HG03108 (cell line): ENCODE measurements around the gene CEP85.
A peak's percentile ranks its signal among the peaks of the same experiment; 100 is the strongest.

Experiments used
- ATAC-seq: cut with Tn5 transposase; IDR thresholded peaks from one replicate; pipeline ENCODE4 v1.9.1; 2021; ENCODE audit warnings: moderate library complexity; ENCODE audit not compliant: unreplicated experiment

Gene CEP85, protein sequence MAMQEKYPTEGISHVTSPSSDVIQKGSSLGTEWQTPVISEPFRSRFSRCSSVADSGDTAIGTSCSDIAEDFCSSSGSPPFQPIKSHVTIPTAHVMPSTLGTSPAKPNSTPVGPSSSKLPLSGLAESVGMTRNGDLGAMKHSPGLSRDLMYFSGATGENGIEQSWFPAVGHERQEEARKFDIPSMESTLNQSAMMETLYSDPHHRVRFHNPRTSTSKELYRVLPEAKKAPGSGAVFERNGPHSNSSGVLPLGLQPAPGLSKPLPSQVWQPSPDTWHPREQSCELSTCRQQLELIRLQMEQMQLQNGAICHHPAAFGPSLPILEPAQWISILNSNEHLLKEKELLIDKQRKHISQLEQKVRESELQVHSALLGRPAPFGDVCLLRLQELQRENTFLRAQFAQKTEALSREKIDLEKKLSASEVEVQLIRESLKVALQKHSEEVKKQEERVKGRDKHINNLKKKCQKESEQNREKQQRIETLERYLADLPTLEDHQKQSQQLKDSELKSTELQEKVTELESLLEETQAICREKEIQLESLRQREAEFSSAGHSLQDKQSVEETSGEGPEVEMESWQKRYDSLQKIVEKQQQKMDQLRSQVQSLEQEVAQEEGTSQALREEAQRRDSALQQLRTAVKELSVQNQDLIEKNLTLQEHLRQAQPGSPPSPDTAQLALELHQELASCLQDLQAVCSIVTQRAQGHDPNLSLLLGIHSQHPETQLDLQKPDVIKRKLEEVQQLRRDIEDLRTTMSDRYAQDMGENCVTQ

GRCh38 chr1:26233903-26234643 is at the start of gene CEP85:
CEP85 (plus strand) TSS chr1:26234200; CDS start chr1:26239784, 5,584 bp downstream.
- ATAC-seq: peak; percentile 83

- no peak for ATAC-seq
These were observed 49.1 kb upstream of the CEP85 start for GRCh38 chr1:26184883-26185282.

- no peak for ATAC-seq
These were observed 46.1 kb upstream of the CEP85 start for GRCh38 chr1:26187882-26188281.

- ATAC-seq: no peak
These were observed 45.5 kb upstream of the CEP85 start for GRCh38 chr1:26188477-26188876.

GRCh38 chr1:26189331-26189730 is 44.7 kb upstream of the CEP85 start:
- no peak for ATAC-seq

DNA sequence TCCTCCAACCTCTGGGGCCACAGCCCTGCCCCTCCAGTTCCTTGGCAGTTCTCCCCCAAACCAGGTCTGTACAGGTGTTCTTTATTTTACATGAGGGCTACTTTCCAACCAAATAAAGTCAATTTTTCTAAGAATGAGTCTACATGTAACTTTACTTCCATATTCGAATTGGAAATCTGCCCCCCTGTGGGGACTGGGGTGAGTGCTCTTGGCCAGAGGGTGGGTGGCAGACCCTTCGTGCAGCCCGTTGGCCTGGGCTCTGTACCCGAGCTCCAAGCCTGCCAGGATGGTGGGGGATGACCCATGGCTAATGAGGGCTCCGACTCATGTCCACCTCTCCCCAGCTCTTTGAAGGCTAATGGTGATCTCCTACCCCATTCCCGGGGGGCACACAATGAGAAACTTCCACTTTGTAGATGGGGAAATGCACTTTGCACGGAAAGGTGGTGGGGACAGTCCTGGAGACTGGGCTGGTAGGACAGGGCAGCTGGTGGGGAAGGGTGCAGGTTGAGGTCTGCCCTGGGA is 44.2 kb upstream of the CEP85 start:
- ATAC-seq: no peak

DNA sequence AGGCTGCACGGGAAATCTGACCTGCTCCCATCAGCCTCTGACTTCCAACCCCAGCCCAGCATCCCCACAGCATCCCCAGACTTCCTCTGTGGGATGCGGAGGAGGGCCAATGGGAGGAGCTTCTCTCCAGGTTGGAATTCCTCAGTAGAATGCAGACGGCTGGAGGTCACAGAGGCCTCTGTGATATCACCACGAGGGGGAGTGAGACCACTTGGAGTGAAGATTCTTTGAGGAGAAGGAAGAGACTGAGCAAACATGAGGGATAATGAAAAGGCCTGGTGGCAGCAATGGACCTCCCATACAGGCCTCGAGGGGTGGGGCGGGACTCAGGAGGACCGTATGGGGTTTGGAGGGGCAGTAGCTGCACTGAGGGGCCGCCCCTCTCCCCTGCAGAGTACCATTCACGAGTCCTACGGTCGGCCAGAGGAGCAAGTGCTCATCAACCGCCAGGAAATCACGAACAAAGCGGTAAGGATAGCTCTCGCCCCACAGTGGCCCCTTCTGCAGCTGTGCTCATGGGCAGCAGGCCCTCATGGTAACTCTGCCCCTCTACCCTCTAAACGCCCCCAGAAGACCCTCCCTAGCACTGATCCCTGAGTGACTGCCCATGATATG is 43.5 kb upstream of the CEP85 start, which contains the start of gene CATSPER4:
Gene CATSPER4, plus strand, starts transcription at position 230 of the 615 bp plus-strand sequence. Its CDS starts 26 bp downstream, at position 256.
- ATAC-seq: no peak

DNA sequence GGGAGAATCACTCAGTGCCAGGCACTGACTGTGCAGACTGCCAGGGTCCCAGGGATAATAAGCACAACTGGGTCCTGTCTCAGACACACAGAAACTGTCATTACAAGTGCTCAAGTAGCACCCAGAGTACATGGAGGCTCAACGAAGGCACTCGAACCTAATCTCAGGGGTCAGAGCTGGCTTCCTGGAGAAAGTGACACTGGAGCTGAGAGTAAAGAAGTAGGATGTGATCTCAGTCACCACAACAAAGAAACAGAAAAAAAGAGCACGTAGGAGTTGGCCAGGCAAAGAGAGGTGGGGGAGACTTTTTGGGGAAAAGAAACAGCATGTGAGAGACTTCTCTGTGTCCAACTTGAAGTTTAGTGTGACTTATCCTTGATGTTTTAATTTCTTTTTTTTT is 42.3 kb upstream of the CEP85 start:
- no peak for ATAC-seq

DNA sequence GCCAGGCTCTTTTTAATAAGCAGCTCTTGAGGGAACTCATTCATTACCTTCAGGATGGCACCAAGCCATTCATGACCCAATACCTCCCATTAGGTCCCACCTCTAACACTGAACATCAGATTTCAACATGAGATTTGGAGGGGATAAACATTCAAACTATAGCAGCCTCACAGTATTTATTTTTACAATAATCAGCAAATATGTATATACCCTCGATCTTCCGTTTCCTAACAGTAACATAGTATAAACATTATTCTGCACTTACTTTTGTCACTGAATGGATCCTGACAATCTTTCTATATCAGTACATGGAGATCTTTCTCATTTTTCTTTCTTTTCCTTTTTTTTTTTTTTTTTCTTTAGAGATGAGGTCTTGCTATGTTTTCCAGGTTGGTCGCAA is 38.2 kb upstream of the CEP85 start:
- ATAC-seq: no peak

DNA sequence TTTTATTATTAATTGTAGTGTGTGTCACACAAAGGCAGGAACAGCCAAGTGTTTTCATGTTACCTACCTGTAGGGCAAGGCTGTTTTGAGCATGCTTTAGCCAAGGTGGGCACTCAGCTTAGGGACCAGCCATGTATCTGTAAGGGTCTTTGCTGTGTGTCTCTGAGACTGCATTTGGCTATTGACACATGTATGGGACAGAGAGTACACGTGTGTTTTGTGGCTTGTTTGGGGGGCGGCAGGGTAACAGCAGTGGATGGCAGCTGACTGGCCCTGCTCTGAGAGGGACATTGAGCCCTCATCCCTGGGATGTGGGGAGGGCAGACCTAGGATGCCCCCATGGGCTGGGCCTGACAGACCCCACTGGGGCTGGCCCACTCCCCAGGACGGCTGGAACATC is 36.7 kb upstream of the CEP85 start:
- no peak for ATAC-seq

- no peak for ATAC-seq
These were observed 36.2 kb upstream of the CEP85 start for GRCh38 chr1:26197813-26198212.

DNA sequence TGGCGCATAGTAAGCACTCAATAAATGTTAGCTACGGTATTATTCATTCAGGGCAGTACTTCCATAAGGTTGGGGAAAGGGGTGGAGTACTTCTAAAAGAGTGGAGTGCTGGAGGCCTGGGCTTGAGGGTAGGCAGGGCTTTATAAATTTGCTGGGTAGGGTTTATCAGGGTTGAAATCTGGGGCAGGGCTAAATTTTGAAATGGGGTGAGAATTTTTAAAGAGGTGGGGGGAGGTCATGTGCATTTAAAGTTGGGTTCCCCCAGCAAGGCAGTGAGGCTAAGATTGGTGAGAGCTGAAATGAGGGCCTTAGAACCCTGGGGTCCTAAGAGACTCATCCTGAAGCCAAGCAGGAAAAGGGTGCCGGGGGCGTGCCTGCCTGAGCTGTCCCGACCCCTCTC is 33.6 kb upstream of the CEP85 start:
- ATAC-seq: no peak

- ATAC-seq: no peak
These were observed 30.2 kb upstream of the CEP85 start for GRCh38 chr1:26203642-26204318.

GRCh38 chr1:26210147-26210870 is 23.7 kb upstream of the CEP85 start:
- ATAC-seq: no peak

DNA sequence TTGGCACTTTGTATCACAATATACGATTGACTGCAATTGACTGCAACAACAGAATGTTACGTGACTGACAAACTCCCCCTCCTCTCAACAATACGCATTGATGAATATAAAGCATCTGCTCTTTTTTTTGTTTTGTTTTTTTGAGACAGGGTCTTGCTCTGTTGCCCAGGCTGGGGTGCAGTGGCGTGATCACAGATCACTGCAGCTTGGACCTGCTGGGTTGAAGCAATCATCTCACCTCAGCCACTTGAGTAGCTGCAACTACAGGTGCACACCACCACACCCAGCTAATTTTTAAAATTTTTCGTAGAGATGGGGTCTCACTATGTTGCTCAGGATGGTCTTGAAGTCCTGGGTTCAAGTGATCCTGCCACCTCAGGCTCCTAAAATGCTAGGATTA is 21.3 kb upstream of the CEP85 start:
- ATAC-seq: no peak

GRCh38 chr1:26213335-26213905 is 20.6 kb upstream of the CEP85 start:
- ATAC-seq: no peak

- no peak for ATAC-seq
These were observed 18.8 kb upstream of the CEP85 start for GRCh38 chr1:26215246-26215645.

- no peak for ATAC-seq
These were observed 15.0 kb upstream of the CEP85 start for GRCh38 chr1:26218906-26219494.
